ENCODE data around the gene MCEE.
"Not testable (repeated sequence)": the region's sequence is repeated elsewhere in the genome, so short reads cannot be mapped to it uniquely, and the experiment has no call there.

Gene MCEE

DNA sequence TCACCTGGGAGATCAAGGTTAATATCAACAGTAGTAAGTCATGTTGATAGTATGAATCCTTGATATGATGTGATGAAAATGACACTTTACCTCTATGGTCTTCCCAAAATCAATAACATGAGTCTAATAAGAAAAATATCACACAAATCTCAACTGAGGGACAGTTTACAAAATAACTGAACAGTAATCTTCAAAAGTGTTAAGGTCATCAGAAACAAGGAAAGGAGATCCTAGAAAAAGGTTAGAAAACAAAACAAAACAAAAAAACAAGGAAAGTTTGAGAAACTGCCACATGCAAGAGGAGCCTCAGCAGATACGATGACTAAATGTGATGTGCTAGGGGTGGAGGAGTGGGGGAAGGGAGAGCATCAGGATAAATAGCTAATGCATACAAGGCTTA lies 16.2 kb downstream of the MCEE start:
- TF ChIP-seq, protein P1, sequence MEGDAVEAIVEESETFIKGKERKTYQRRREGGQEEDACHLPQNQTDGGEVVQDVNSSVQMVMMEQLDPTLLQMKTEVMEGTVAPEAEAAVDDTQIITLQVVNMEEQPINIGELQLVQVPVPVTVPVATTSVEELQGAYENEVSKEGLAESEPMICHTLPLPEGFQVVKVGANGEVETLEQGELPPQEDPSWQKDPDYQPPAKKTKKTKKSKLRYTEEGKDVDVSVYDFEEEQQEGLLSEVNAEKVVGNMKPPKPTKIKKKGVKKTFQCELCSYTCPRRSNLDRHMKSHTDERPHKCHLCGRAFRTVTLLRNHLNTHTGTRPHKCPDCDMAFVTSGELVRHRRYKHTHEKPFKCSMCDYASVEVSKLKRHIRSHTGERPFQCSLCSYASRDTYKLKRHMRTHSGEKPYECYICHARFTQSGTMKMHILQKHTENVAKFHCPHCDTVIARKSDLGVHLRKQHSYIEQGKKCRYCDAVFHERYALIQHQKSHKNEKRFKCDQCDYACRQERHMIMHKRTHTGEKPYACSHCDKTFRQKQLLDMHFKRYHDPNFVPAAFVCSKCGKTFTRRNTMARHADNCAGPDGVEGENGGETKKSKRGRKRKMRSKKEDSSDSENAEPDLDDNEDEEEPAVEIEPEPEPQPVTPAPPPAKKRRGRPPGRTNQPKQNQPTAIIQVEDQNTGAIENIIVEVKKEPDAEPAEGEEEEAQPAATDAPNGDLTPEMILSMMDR (IDR thresholded peaks at IDR 0.05; ENCODE audit: insufficient read depth, missing control alignments), result no peak
- no peak for FAIRE-seq
- DNase-seq (ENCODE audit: insufficient read length, low spot score), result no peak

DNA sequence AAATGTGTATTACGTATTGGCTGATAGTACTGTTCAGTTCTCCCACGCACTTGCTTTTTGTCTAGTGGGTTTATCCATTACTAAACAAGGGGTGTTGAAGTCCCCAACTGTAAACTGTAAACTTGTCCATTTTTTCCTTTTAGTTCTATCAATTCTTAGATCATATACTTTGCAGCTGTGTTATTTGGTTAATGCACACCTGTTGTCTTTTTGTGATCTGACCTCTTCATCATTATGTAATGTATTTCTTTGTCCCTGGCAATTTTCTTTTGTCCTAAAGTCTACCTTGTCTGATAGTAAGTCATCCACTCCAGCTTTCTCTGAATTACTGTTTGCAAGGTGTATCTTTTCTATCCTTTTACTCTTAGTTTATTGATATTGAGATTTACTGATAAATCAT lies 21.9 kb downstream of the MCEE start:
- FAIRE-seq, result no peak
- TF ChIP-seq, protein P1 (IDR thresholded peaks at IDR 0.05; ENCODE audit: insufficient read depth, missing control alignments), result no peak
- no peak for DNase-seq (ENCODE audit: insufficient read length, low spot score)

DNA sequence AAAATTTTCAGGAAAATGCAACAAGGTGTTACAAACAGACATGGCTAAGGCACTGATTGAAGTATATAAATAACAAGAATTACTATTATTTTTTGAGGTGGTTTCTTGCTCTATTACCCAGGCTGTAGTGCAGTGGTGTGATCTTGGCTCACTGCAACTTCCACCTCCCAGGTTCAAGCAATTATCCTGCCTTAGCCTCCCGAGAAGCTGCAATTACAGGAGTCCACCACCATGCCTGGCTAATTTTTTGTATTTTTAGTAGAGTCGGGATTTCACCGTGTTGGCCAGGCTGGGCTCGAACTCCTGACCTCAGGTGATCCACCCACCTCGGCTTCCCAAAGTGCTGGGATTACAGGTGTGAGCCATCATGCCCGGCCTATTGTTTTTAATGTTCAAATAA lies 23.6 kb downstream of the MCEE start:
- not testable (repeated sequence) for FAIRE-seq; DNase-seq (ENCODE audit: insufficient read length, low spot score)

DNA sequence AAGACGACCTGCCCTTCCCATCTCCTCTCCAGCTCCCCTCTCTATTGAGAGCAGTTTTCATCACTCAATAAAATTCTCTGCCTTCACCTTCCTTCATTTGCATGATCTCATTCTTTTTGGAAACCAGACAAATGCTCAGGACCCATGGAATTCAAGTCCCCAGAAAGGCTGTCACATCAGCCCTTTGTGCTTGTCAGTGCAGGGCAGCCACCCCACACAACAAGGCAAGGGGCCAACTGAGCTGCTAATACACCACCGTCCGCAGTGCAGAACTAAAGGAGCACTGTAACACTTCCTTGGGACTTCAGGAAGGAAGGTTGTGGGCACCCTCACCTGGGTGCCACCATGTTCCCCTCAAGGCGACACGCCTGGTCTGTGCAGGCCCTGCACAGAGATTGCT lies 26.2 kb downstream of the MCEE start:
- DNase-seq (ENCODE audit: insufficient read length, low spot score) (no peak), FAIRE-seq (no peak)
- TF ChIP-seq, protein P1 (IDR thresholded peaks at IDR 0.05; ENCODE audit: insufficient read depth, missing control alignments), result no peak

DNA sequence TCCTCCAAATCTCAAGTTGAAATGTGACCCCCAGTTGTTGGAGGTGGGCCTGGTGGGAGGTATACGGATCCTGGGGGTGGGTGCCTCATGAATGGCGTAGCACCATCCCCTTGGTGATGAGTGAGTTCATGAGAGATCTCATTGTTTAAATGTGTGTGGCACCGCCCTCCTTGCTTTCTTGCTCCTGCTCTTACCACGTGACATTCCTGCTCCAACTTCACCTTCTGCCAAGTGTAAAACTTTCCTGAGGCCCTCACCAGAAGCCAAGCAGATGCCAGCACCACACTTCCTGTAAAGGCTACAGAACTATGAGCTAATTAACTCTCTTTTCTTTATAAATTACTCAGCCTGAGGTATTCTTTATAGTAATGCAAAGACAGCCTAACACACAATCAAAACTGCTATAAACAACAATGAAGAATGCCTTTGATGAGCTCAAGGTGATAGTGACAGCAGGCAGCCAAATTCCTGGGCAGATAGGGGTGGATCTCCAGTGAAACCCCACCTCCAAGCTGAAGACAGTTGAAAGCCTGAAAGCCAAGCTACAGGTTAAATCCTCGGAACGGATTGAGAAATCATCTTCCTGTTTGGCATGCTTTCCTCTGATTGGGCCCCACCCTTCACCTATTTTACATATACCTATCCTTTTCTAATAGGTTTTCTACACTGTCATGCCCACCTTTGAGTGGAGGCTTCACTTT lies 26.9 kb downstream of the MCEE start:
- DNase-seq (ENCODE audit: insufficient read length, low spot score) (no peak), FAIRE-seq (no peak)
- TF ChIP-seq, protein P1 (IDR thresholded peaks at IDR 0.05; ENCODE audit: insufficient read depth, missing control alignments), result no peak

DNA sequence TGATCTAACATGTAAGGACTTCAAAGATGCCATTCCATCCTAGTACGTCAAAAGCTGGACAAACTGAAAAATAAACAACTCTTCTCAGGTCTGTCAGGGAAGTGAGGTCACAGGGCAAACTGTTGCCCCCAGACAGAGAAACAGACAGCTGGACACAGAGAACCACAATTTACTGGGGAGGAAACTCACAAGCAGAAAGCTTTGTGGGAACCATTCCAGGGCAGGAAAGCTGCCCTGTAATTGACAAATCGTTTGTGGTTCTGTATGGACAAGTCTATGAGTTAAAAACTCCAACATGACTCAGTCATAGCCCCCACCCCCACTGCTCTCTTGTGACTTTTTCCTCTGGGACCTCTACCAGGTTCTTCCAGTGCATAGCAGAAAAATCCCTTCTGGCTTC lies 28.4 kb downstream of the MCEE start:
- no peak for DNase-seq (ENCODE audit: insufficient read length, low spot score)
- TF ChIP-seq, protein P1 (IDR thresholded peaks at IDR 0.05; ENCODE audit: insufficient read depth, missing control alignments), result no peak
- no peak for FAIRE-seq

DNA sequence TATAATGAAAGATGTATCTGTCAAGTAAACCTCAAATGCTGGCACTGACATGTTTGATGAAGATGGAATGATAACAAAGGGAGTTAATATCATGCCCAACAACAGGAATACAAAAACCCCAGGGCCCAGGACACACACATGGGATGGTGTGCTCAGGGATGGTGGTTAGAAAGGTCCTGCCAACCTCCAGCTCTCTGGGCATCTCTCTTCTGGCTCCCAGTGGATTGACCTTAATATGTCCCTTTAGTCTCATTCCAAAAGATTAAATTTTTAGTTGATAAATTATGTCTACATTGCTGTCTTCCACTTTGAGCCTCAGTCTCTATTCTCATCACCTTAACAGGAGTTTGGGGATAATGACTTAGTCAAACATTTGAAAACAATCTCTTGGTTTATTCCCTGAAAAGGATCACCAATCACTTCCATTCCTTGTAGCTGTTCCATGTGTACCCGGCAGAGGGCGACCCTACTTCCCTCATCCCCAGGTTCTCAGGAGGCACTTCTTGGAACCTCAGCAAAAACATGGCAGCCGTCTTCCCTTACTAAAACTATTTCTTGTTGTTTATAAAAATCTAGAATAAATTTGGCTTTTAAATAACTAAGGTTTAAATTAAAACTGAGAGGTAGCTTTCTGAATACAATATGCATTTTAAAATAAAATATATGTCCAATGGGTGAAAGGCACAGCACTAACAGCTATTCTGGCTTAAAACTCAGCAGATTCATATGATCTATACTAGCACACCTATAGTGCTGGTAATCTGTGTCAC lies 29.6 kb downstream of the MCEE start:
- TF ChIP-seq, protein P1 (IDR thresholded peaks at IDR 0.05; ENCODE audit: insufficient read depth, missing control alignments), result peak; percentile 66
- FAIRE-seq (no peak), DNase-seq (ENCODE audit: insufficient read length, low spot score) (peak; percentile 38)

DNA sequence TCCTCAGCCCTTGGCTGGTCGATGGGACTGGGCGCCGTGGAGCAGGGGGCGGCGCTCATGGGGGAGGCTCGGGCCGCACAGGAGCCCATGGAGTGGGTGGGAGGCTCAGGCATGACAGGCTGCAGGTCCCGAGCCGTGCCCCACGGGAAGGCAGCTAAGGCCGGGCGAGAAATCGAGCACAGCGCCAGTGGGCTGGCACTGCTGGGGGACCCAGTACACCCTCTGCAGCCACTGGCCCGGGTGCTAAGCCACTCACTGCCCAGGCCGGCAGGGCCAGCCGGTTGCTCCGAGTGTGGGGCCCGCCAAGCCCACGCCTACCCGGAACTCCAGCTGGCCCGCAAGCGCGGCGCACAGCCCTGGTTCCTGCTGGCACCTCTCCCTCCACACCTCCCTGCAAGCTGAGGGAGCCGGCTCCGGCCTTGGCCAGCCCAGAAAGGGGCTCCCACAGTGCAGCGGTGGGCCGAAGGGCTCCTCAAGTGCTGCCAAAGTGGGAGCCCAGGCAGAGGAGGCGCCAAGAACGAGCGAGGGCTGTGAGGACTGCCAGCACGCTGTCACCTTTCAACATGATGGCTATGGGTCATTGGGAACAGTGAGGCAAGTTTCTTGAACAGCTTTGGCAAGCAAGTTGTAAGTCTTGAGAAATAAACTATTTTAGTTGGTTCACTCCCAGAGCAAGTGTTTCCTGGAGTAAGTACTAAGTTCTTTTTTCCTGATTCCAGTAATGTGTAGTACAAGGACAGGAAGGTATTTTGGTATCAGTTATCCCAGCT lies 37.4 kb downstream of the MCEE start:
- DNase-seq (ENCODE audit: insufficient read length, low spot score); FAIRE-seq: not testable (repeated sequence)

DNA sequence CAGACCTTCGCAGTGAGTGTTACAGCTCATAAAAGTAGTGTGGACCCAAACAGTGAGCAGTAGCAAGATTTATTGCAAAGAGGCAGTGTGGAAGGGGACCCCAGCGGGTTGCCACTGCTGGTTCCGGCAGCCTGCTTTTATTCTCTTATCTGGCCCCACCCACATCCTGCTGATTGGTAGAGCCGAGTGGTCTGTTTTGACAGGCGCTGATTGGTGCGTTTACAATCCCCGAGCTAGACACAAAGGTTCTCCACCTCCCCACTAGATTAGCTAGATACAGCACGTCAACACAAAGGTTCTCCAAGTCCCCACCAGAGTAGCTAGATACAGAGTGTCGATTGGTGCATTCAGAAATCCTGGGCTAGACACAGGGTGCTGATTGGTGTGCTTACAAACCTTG lies 38.2 kb downstream of the MCEE start:
- FAIRE-seq; DNase-seq (ENCODE audit: insufficient read length, low spot score): not testable (repeated sequence)

DNA sequence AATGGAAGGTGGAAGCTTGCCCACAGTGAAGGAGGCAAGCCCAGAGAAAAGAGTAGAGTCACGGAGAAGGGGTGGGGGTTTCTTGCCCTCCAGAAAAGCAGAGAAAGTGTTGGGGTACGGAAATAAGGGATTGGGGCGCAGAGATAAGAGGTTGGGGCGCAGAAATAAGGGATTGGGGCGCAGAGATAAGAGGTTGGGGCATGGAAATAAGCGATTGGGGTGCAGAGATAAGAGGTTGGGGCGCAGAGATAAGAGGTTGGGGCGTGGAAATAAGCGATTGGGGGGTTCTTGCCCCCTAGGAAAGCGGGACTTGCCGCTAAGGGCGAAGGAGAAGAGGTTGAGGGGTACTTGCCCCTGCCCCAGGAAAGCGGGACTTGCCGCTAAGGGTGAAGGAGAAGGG lies 40.6 kb downstream of the MCEE start:
- FAIRE-seq, result not testable (repeated sequence)

DNA sequence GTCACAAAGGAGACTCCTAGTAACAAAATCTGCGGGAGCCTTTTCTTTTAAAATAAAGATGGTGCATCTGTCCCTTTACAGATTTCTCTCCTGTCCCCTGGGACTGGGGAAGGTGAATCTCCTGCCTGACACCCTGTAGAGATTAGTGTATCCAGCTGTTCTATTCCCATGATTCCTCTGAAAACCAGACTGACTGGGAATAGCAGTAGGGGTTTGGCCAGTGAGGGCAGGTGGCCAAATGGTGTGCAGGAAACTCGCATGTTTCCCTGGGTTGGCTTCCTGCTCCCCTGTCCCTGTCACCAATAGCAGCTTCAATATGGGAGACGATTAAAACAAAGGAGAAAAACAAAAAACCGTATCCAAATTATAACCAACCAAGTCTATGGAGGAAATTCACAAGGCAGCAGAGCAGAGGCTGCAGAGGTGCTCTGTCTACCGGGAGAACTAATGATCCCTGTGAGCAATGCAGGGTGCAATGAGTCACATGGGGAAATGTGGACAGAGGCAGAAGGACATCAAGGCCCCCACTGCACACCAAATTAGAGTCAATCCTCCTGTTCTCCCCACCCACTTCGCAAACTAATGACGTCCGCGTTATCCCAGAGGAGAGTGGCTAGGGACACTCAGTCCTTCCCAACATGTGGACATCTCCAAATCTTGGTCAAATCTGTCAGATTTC lies 44.6 kb downstream of the MCEE start:
- not testable (repeated sequence) for FAIRE-seq; DNase-seq (ENCODE audit: insufficient read length, low spot score)

More for the DNA sequence above, 40.6 kb downstream of the MCEE start:
- DNase-seq (ENCODE audit: insufficient read length, low spot score), result not testable (repeated sequence)
